GM19043 (cell line): ENCODE results near the gene KCNF1.

Experiments used
- ATAC-seq: cut with Tn5 transposase; IDR thresholded peaks from one replicate; pipeline ENCODE4 v1.9.1; 2021; ENCODE audit warnings: low read depth; ENCODE audit not compliant: unreplicated experiment

KCNF1 gene

GRCh38 chr2:10879624-10880585, 31.8 kb upstream of the KCNF1 start:
- no peak for ATAC-seq

- no peak for ATAC-seq
Observed at GRCh38 chr2:10880586-10881321, 31.0 kb upstream of the KCNF1 start.

- ATAC-seq = no peak
Observed at GRCh38 chr2:10882568-10882967, 29.2 kb upstream of the KCNF1 start.

GRCh38 chr2:10883066-10883465, 28.7 kb upstream of the KCNF1 start:
- ATAC-seq = no peak

- no peak for ATAC-seq
Observed at GRCh38 chr2:10883801-10884478, 27.8 kb upstream of the KCNF1 start.

GRCh38 chr2:10884574-10884975, 27.2 kb upstream of the KCNF1 start:
- ATAC-seq = no peak

- ATAC-seq = no peak
Observed at GRCh38 chr2:10885094-10885860, 26.5 kb upstream of the KCNF1 start.

- ATAC-seq = no peak
Observed at GRCh38 chr2:10887476-10887875, 24.3 kb upstream of the KCNF1 start.

- no peak for ATAC-seq
Observed at GRCh38 chr2:10889651-10890215, 22.0 kb upstream of the KCNF1 start.

GRCh38 chr2:10890706-10891270, 20.9 kb upstream of the KCNF1 start:
- no peak for ATAC-seq

- ATAC-seq = no peak
Observed at GRCh38 chr2:10891390-10891789, 20.3 kb upstream of the KCNF1 start.

- ATAC-seq = no peak
Observed at GRCh38 chr2:10891848-10892247, 19.9 kb upstream of the KCNF1 start.

GRCh38 chr2:10892316-10892715, 19.4 kb upstream of the KCNF1 start:
- no peak for ATAC-seq

- no peak for ATAC-seq
Observed at GRCh38 chr2:10892796-10893350, 18.9 kb upstream of the KCNF1 start.

- ATAC-seq = no peak
Observed at GRCh38 chr2:10894264-10894935, 17.3 kb upstream of the KCNF1 start.

- no peak for ATAC-seq
Observed at GRCh38 chr2:10895231-10895630, 16.5 kb upstream of the KCNF1 start.

- no peak for ATAC-seq
Observed at GRCh38 chr2:10897956-10898355, 13.8 kb upstream of the KCNF1 start.

- ATAC-seq = no peak
Observed at GRCh38 chr2:10900216-10901109, 11.3 kb upstream of the KCNF1 start.
